ENCODE data around the gene AKAP8L. TPM values are rescaled to one million over a fixed set of nuclear protein-coding genes. Genes with fewer than 3 reads are reported as not detected.

Gene AKAP8L, protein sequence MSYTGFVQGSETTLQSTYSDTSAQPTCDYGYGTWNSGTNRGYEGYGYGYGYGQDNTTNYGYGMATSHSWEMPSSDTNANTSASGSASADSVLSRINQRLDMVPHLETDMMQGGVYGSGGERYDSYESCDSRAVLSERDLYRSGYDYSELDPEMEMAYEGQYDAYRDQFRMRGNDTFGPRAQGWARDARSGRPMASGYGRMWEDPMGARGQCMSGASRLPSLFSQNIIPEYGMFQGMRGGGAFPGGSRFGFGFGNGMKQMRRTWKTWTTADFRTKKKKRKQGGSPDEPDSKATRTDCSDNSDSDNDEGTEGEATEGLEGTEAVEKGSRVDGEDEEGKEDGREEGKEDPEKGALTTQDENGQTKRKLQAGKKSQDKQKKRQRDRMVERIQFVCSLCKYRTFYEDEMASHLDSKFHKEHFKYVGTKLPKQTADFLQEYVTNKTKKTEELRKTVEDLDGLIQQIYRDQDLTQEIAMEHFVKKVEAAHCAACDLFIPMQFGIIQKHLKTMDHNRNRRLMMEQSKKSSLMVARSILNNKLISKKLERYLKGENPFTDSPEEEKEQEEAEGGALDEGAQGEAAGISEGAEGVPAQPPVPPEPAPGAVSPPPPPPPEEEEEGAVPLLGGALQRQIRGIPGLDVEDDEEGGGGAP
- total RNA-seq = 10 to 100 TPM; 33.9 to 90.2 (median 63.4) TPM

DNA sequence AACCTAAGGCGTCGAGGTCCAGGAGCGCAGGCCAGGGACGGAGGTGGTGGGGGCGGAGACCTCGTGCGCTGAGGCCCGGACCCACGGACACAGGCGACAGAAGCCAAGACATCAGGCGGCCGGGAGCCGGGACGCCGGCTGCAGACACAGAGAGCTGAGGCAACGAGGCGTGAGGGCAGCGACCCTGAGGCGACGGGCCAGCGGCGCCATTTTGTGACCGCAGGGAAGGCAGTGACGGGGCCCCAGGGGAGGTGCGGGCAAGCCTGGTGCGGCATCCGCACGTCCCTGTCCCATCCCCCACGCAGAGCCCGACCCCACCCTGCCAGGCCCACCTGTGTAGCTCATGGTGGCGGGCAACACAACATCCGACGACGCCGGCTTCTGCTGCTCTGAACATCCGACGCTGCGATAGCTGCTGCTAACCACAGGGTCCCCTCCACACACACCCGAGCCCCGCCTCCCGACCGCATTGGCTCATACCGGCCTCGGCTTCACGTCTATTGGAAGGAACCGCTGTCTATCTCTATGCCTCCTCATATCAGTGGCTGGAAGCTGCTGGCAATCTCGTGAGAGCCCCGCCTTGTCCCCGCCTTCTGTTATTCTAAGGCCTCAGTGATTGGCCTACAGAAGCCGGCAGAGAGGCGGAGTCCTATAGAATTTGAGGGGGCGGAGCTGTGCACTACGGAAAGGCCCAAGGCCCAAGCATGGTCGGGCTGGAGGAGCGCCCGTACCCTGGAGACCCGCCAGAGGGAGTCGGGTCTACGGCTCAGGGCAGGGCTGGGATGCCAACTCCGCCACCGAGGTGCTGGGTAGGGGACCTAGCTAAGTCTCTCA, at the start of gene AKAP8L:
Gene AKAP8L (minus strand): TSS at position 410 of the 834 bp plus-strand sequence. CDS start 65 bp downstream, at position 345.
- Histone ChIP-seq H3K27ac (peak within 1 kb of the TSS; percentile 92 to 94 (median 92)), H3K4me1 (peaks cover 22 to 77% (median 40%) of the 10 kb centered on the region in 3 donors), H3K9me3 (no peaks in the 10 kb centered on the region), H3K4me3 (peak within 1 kb of the TSS; percentile 83 to 97 (median 89)), H3K36me3 (peaks cover 14 to 43% (median 18%) of the 10 kb centered on the region in 3 donors), H3K27me3 (no peaks in the 10 kb centered on the region)
- TF ChIP-seq POLR2A (IDR thresholded peaks at IDR 0.05) = peak in 2 of 4 donors; percentile 89 to 91
- TF ChIP-seq, protein P1, sequence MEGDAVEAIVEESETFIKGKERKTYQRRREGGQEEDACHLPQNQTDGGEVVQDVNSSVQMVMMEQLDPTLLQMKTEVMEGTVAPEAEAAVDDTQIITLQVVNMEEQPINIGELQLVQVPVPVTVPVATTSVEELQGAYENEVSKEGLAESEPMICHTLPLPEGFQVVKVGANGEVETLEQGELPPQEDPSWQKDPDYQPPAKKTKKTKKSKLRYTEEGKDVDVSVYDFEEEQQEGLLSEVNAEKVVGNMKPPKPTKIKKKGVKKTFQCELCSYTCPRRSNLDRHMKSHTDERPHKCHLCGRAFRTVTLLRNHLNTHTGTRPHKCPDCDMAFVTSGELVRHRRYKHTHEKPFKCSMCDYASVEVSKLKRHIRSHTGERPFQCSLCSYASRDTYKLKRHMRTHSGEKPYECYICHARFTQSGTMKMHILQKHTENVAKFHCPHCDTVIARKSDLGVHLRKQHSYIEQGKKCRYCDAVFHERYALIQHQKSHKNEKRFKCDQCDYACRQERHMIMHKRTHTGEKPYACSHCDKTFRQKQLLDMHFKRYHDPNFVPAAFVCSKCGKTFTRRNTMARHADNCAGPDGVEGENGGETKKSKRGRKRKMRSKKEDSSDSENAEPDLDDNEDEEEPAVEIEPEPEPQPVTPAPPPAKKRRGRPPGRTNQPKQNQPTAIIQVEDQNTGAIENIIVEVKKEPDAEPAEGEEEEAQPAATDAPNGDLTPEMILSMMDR (IDR thresholded peaks at IDR 0.05) = peak; percentile 48 to 83 (median 74)
- 0% methylated on average over 3 to 11 of the region's 61 CpGs for WGBS, 2 donors
- DNase-seq = peak; percentile 99
- intact Hi-C loops (cut with DNase I) = no loop called here

DNA sequence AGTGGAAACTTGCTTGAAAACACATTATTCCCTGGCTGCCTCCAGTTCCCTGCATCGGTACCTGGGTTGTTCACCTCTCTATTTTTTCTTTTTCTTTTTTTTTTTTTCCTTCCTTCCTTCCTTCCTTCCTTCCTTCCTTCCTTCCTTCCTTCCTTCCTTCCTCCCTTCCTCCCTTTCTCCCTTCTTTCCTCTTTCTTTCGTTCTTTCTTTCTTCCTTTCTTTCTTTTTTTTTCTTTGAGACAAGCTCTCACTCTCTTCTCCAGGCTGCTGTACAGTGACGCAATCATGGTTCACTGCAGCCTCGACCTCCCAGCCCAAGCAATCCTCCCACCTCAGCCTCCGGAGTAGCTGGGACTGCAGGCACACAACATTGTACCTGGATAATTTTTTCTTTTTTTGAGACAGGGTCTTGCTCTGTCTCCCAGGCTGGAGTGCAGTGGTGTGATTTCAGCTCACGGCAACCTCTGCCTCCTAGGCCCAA, 49.0 kb upstream of the AKAP8L start:
- TF ChIP-seq POLR2A (IDR thresholded peaks at IDR 0.05) = no peak
- TF ChIP-seq, protein P1 (IDR thresholded peaks at IDR 0.05) = no peak
- no peak for DNase-seq
- H3K27me3 ChIP-seq = peaks cover 0 to 75% (median 2%) of the 10 kb centered on the region in 4 donors
- no peak overlapping the region for H3K4me3 ChIP-seq
- intact Hi-C loops (cut with DNase I) = no loop called here
- no peaks in the 10 kb centered on the region for H3K9me3 ChIP-seq
- H3K4me1 ChIP-seq = peaks cover 8 to 38% (median 11%) of the 10 kb centered on the region in 3 donors
- 71 to 92% methylated on average over 5 to 6 of the region's 6 CpGs for WGBS, 2 donors
- H3K36me3 ChIP-seq = no peaks in the 10 kb centered on the region
- no peak overlapping the region for H3K27ac ChIP-seq

DNA sequence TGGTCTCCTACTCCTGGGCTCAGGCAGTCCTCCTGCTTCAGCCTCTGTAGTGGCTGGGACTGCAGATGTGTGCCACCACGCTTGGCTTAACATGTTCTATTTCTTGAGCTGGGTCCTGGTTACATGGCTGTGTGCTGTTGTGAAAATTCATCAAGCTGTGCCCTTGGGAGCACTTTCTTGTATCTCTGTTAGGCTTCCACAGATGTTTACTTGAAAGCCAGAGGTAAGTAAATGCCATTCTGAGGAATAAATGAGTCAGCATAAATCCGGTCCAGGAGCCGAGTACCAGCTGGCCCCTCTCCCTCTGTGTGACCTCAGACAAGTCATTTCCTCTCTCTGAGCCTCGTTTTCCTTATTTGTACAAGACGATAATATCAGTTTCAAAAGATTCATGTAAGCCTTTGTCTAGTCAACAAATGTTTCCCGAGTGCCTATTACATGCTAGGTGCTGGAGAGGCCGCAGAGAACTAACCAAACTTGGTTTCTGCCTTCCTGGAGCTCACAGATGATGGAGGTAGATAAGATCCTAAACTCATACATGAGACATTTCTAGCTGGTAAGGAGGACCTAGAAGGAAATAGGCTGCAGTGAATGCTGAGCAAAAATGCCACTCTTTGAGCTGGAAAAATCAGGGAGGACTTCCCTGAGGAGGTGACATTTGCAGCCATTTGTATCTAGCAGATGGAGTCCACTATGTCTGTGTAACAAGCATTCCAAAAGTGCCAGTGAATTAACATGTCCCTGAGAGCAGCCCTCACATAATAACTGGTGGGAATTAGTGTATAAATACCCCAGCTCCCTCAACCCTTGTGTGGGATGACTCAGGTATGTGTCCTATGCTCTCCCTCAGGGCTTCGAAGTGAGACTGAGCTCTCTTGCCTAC, 48.3 kb upstream of the AKAP8L start:
- Histone ChIP-seq H3K4me3 (no peak overlapping the region), H3K36me3 (no peaks in the 10 kb centered on the region), H3K4me1 (peaks cover 8 to 38% (median 11%) of the 10 kb centered on the region in 3 donors), H3K27ac (no peak overlapping the region), H3K27me3 (peaks cover 0 to 70% (median 2%) of the 10 kb centered on the region in 4 donors), H3K9me3 (no peaks in the 10 kb centered on the region)
- TF ChIP-seq, protein P1 (IDR thresholded peaks at IDR 0.05) = no peak
- TF ChIP-seq POLR2A (IDR thresholded peaks at IDR 0.05) = no peak
- intact Hi-C loops (cut with DNase I) = no loop called here
- 22 to 24% methylated on average over 8 of the region's 8 CpGs for WGBS, 2 donors
- no peak for DNase-seq

DNA sequence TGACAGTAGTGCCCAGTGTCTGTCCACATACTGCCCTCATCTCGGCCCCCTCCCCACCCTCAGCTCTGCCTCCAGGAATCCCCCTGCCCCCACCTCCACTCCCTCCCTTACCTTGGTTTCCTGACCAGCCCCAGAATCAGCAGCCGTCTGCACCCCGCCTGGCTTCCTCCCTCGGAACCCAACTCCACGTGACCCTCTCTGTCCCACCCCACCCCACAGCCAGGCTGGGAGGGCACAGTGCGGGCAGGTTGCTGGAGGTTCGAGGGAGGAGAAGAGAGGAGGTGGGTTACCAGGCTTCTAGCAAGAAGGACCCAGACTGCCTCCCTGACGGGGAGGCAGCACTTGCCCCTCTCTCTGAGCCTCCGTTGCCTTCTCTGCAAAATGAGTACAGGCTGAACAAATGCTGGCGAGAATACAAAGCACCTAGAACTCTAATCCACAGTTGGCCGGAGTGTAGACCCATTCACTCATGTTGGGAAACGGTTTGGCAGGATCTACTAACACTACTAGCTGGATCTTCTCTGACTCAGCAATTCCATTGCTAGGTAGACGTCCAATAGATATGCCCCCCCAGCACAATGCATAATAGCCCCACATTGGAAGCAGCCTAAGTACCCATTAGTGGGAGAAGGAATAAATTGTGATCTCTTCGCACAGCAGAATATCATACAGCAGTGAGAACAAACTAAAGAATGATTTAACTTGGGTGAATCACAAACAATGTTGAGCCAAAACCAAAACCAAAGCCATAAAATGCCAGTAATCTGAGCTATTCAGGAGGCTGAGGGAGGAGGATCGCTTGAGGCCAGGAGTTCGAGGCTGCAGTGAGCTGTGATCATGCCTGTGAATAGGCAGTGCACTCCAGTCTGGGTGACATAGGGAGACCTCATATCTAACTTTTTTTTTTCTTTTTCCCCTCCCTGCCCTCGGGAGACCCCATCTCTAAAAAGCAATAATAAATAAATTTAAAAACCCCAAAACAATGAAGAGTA, 45.9 kb upstream of the AKAP8L start, which contains the start of gene RASAL3:
Gene RASAL3 (minus strand): TSS at position 151 of the 992 bp plus-strand sequence. CDS start 186 bp downstream, outside the sequence.
- TF ChIP-seq POLR2A (IDR thresholded peaks at IDR 0.05) = peak in 1 of 4 donors; percentile 25
- TF ChIP-seq, protein P1 (IDR thresholded peaks at IDR 0.05) = no peak
- DNase-seq = no peak
- 37 to 40% methylated on average over 8 to 11 of the region's 17 CpGs for WGBS, 2 donors
- Histone ChIP-seq H3K36me3 (no peaks in the 10 kb centered on the region), H3K27me3 (peaks cover 0 to 47% (median 2%) of the 10 kb centered on the region in 4 donors), H3K4me1 (peaks cover 5 to 33% (median 10%) of the 10 kb centered on the region in 3 donors), H3K9me3 (no peaks in the 10 kb centered on the region), H3K4me3 (peak within 1 kb of the TSS; percentile 25 to 63 (median 42)), H3K27ac (peak within 1 kb of the TSS; percentile 55 to 84 (median 68))
- intact Hi-C loops (cut with DNase I) = no loop called here

All from esophagus squamous epithelium (tissue), 5 donors.